NCI-H526 (cell line): ENCODE data around the gene BDKRB1.

Source experiments
- DNase-seq, 2 experiments: peaks; one replicate each; lab custom pipeline; 2025; lab: John Stamatoyannopoulos, UW

BDKRB1 gene

DNA sequence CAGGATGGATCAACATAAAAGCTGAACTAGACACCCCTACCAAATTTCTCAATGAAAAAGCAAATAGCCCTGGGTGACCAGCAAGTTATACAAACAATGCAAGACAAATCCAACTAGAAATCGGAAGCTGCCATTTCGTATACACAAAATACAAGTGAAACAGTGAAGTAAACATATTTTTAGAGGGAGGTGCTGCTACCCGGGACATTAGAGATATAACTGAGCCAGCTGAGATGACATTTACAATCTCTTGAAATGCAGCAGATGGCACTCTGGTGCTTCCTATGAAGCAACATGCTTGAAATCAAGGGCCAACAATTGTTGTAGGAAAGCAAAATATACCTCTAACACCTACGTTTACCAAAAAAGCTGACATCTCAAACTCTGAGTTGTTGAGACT lies 25.5 kb downstream of the BDKRB1 start:
- no peak for DNase-seq

- DNase-seq: no peak
Observed at GRCh38 chr14:96284008-96284407, 28.0 kb downstream of the BDKRB1 start.

DNA sequence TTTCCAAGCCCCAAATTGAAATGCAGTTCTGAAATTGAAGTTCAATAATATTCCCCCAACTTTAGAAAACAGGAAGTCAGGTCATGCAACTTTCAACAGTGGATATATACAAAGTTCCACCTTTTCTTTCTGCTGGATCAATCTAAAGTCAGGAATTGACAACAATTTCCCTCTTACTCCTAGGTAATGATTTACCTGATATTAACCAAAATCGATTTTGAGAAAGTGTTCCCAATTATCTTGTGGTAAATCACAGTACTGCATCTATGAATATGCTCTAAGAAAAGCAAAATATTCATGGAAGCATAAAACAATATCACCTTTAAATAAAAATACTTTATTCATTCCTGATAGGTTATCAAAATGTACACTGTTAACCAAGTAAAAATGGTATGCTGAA lies 28.4 kb downstream of the BDKRB1 start:
- no peak for DNase-seq

DNA sequence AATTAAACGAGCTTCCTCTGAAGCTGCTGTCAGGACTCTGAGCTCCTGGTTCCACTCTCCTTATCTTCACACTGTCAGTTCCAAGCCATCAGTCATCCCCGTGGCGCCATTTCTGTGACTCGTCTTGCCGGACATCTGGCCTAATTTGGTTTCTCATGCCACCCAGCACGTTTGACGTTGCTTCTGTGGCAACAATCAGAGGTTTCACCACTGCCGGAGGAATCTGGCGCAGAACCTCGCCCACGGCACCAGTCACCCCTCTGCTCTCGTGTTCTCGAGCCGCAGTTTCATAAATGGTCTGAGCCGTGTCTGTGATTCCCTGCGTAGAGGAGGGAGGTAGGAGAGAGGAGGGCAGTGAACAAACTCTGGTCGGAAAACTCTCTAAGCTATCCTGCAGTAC lies 29.7 kb downstream of the BDKRB1 start:
- DNase-seq: no peak

DNA sequence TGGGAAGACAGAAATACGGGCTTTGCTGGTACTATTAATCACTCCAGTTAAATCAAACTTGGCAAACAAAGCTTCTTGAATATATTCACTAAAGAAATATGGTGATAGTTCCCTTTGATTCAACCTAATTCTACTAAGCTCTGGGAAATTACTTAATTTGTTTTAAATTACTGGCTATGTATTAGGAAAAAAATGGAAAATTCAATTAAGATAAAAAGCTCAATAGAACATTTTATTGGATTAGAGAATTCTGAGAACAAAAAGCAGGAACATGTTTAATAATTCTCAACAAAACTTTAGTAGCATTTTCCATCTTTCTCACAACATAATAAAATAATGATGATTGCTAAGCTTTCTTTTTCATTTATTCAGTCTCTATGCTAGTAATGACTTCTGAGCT lies 30.2 kb downstream of the BDKRB1 start:
- DNase-seq: no peak

DNA sequence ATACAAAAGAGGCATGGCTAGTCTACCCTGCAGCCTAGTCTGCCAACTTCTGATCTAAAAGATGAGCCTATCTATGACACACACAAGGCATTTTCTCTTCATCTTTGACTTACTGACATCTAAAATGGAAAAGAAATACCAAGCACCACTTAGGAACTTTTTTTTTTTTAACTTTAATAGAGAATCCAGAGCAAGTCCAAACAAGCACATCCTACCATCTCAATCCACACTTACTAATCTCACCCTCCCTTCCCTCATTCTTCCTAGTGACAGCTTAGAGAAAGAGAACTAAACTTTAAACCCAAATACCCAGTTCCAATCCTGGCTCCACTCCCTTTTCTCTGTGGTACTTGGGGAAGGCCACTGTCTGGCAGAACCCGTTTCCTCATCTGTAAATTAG lies 31.8 kb downstream of the BDKRB1 start:
- no peak for DNase-seq

DNA sequence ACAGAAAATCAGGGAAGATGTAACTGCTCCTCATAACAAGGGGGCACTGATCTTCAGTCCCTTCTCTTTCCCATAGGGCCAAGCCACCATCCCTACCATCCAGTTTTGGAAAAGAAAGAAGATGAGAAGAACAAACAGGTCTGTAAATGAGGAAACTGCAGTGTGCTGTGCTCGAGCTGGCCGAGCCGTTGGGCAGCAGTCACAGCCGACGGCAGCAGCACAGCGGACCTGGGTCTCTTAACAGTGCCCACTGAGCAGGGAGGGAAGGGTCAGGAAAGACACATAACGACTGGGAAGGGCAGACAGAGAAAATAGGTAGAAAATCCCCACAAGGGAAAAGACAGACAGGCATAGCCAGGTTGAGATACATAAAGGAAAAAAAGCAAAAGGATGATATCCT lies 38.2 kb downstream of the BDKRB1 start:
- DNase-seq: no peak

DNA sequence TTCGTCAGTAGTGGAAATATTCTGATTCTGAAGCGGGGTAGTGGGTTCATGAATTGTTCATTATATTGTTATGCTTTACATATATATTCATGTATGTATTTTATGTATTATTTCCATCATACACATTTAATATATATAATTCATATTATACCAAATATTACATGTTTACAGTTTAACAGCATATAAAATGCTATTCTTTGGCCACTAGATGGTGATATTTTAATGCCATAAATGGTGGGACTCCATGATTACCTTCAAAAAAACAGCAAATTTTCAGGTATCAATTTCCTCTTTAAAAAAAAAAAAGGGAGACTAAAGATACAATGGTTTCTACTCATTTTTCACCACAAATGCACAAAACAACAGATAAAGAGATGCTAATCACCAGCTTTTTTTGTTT lies 41.0 kb downstream of the BDKRB1 start:
- peak in 1 of 2 experiments; percentile 52 for DNase-seq

- DNase-seq: no peak
Observed at GRCh38 chr14:96297997-96298515, 42.0 kb downstream of the BDKRB1 start.

DNA sequence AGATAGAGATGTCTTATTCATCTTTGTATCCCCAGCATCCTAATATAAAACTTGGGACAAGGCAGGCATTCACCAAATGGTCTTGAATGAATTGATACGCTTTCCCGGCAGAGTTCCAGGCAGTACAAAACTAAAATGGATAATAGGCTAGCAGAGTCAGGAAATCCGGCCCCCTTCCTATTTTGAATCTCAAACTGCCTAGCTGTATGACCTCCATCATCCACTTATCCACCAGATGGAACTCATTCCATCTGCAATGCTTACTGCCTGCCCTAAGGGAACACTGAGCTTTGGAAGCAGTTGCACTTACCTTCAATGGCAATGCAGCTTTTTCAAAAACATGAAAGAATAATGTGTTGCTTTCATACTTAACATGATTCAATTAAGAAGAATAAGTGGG lies 43.4 kb downstream of the BDKRB1 start:
- no peak for DNase-seq

GRCh38 chr14:96303981-96304380 lies 48.0 kb downstream of the BDKRB1 start:
- no peak for DNase-seq

DNA sequence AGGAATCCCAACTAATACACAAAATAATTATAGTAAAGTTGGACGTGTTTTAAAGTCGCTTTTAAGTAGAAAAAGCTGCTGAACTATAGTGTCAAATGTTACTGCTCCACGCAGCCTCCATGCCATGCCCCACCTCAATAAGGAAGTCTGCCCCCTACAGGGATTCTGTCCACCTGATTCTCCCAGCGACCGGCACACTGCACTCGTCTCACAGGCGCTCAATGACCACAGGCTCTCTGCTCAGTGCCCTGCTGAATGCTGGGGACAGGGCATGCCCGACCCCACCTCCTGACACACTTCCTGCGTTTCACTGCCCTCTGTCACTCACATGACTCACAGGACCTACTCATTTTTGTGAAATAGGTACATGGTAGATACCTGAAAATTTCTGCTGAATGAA lies 48.9 kb downstream of the BDKRB1 start:
- DNase-seq: peak in 1 of 2 experiments; percentile 13

DNA sequence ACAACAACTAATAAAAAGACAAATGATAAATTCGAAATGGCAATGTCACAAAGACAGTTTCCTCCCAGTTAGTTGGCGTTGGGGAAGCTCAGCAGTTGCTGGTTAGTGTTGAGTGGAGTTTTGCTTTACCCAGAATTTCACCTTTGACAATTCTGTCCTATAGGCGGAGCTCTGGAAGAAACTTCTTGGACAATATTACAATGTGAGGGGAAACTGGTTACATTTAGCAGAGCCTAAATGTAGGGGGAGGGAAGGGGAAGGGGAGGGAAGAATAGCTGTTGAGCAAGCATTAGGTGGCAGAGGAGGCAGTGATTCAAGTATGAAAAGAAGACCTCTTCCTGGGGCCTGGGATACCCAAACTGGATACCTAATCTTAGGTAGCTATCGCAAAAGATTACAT lies 51.4 kb downstream of the BDKRB1 start:
- DNase-seq: no peak

- no peak for DNase-seq
Observed at GRCh38 chr14:96309133-96309895, 53.3 kb downstream of the BDKRB1 start.

DNA sequence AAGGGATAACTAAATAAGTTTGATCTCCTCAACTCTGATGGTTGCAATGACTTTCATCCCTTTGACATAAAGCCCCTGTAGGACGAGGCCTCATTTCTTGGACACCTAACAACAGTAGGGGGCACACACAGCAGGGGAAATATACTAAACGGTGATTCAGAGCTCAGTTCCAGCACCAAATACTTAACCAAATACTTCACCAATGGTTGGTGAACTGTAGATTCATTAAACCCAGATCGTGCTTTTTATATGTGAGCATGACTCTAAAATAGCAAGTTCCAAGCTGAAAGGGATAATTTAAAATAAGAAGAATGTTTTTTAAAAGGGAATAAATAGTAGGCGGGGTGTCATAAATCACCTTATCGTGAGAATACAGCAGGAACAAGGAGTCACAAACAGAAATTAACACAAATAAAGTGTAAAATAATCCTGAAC lies 53.9 kb downstream of the BDKRB1 start:
- no peak for DNase-seq

DNA sequence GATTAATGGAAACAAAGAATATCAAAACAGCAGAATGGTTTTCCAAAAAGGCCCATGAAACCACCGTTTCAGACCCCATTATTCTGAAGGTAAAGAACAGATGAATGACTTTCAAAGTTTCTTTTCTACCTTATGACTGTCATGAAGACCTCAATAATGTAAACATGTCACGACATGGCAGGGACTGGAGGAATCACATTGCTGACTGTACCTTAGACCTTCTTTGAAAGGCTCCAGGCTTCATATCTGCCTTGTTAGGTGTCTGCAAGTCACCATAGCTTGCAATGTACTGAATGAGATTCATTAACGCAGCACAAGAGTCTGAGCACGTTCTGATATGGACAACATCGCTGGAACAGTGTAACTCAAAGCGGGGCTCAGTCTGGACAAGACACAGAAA lies 54.9 kb downstream of the BDKRB1 start:
- DNase-seq: no peak
